Lower leg skin (tissue), 3 donors: ENCODE measurements around the gene KIR2DL3.
"Not testable (repeated sequence)": the region's sequence is repeated elsewhere in the genome, so short reads cannot be mapped to it uniquely, and the experiment has no call there.

ENCODE experiments used
- POLR2A ChIP-seq, 2 donors: fragments of 450-650 bp; IDR thresholded peaks; one replicate each; pipeline ENCODE4 v1.6.1; 2016 to 2017; ENCODE audit warnings: antibody characterized with exemption in 2 of 2, mild to moderate bottlenecking in 1 of 2, moderate library complexity in 1 of 2
- TF ChIP-seq, protein P1 (sequence below), 3 donors: fragments of 450-650 bp; IDR thresholded peaks; one replicate each; pipeline ENCODE4 v1.5.1; 2016; ENCODE audit warnings: antibody characterized with exemption in 3 of 3, mild to moderate bottlenecking in 3 of 3, moderate library complexity in 2 of 3

- not testable (repeated sequence) for TF ChIP-seq POLR2A (IDR thresholded peaks at IDR 0.05)
- TF ChIP-seq, protein P1, sequence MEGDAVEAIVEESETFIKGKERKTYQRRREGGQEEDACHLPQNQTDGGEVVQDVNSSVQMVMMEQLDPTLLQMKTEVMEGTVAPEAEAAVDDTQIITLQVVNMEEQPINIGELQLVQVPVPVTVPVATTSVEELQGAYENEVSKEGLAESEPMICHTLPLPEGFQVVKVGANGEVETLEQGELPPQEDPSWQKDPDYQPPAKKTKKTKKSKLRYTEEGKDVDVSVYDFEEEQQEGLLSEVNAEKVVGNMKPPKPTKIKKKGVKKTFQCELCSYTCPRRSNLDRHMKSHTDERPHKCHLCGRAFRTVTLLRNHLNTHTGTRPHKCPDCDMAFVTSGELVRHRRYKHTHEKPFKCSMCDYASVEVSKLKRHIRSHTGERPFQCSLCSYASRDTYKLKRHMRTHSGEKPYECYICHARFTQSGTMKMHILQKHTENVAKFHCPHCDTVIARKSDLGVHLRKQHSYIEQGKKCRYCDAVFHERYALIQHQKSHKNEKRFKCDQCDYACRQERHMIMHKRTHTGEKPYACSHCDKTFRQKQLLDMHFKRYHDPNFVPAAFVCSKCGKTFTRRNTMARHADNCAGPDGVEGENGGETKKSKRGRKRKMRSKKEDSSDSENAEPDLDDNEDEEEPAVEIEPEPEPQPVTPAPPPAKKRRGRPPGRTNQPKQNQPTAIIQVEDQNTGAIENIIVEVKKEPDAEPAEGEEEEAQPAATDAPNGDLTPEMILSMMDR (IDR thresholded peaks at IDR 0.05): not testable (repeated sequence)
Measured at GRCh38 chr19:54771018-54771960, 33.0 kb downstream of the KIR2DL3 start.
